ENCODE results near the gene KLF7.

DNA sequence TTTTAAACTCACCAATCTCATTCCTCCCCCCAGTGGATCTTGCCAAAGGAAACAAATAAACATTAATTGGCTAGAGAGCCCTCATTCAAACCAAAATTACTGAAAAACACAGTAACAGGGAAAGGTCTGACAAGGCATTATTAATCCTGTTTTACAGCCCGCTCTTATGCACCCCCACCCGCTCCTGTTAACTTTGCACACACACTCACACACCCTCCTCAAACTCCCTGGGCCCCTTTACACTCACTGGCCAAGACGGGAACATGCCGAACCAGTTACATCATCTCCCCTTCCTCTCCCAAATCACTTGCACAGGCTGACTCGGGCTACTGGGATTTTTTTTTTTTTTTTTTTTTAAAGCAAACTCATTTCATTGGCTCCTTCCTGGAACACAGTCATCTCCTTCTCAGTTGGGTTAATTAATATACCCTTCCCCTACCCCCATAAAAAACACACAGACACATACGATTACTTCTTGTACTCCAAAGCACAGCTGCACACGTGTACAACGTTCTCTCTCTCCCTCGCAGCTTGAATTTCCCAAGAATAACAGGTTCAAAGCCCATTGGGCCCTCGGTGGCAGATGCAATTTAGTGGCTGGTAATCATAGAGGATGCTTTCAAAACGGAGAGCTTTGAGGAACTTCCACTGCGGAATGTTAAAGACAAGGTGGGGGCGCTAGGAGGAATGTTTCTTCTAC, 31.8 kb downstream of the KLF7 start:
- TF ChIP-seq, protein P1, sequence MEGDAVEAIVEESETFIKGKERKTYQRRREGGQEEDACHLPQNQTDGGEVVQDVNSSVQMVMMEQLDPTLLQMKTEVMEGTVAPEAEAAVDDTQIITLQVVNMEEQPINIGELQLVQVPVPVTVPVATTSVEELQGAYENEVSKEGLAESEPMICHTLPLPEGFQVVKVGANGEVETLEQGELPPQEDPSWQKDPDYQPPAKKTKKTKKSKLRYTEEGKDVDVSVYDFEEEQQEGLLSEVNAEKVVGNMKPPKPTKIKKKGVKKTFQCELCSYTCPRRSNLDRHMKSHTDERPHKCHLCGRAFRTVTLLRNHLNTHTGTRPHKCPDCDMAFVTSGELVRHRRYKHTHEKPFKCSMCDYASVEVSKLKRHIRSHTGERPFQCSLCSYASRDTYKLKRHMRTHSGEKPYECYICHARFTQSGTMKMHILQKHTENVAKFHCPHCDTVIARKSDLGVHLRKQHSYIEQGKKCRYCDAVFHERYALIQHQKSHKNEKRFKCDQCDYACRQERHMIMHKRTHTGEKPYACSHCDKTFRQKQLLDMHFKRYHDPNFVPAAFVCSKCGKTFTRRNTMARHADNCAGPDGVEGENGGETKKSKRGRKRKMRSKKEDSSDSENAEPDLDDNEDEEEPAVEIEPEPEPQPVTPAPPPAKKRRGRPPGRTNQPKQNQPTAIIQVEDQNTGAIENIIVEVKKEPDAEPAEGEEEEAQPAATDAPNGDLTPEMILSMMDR (IDR thresholded peaks at IDR 0.05; ENCODE audit: low read depth, low read length, poor library complexity, severe bottlenecking) = no peak
- no peak for TF ChIP-seq EZH2phosphoT487 (IDR thresholded peaks at IDR 0.05; ENCODE audit: borderline replicate concordance, low read length)

Measured in DOHH2 (cell line).